K562 (cell line): ENCODE measurements around the gene PRRG4. TPM values are rescaled to one million over a fixed set of nuclear protein-coding genes. Genes with fewer than 3 reads are reported as not detected.

Experiments used
- BMI1 ChIP-seq: fragments of 150-350 bp; IDR thresholded peaks from 2 replicates; pipeline ENCODE4 v1.6.1; 2014; ENCODE audit warnings: low read length
- CBFB ChIP-seq: sonication (generic); formaldehyde crosslinking; IDR thresholded peaks from 2 replicates; pipeline ENCODE4 v1.4.0; 2020; ENCODE audit warnings: mild to moderate bottlenecking, missing genetic modification reagents
- CBX8 ChIP-seq: fragments of 200-600 bp; sonication (generic); IDR thresholded peaks from 2 replicates; pipeline ENCODE4 v1.6.1; 2012; ENCODE audit warnings: borderline replicate concordance, mixed run types, low read depth, mild to moderate bottlenecking, moderate library complexity, mixed read lengths, low read length, control low read depth, inconsistent platforms; ENCODE audit not compliant: poor library complexity, severe bottlenecking; ENCODE audit errors: extremely low read depth
- DDX20 ChIP-seq: fragments of 450-650 bp; IDR thresholded peaks from 2 replicates; pipeline ENCODE4 v1.6.1; 2016; ENCODE audit warnings: missing genetic modification characterization, low read depth, mild to moderate bottlenecking, missing compliant biosample characterization, moderate library complexity
- DPF2 ChIP-seq: fragments of 450-650 bp; IDR thresholded peaks from 2 replicates; pipeline ENCODE4 v1.6.1; 2016
- EWSR1 ChIP-seq: fragments of 450-650 bp; IDR thresholded peaks from 2 replicates; pipeline ENCODE4 v1.6.1; 2018; ENCODE audit warnings: borderline replicate concordance, mild to moderate bottlenecking, low read depth, moderate library complexity; ENCODE audit not compliant: partially characterized antibody
- FOXA1 ChIP-seq: fragments of 450-650 bp; IDR thresholded peaks from 2 replicates; pipeline ENCODE4 v1.6.1; 2016; ENCODE audit warnings: mild to moderate bottlenecking, borderline replicate concordance
- GATAD2A ChIP-seq: fragments of 450-650 bp; IDR thresholded peaks from 2 replicates; pipeline ENCODE4 v1.6.1; 2017
- HDGF ChIP-seq: fragments of 450-650 bp; IDR thresholded peaks from 2 replicates; pipeline ENCODE4 v1.6.1; 2016
- HMG20A ChIP-seq: fragments of 450-650 bp; formaldehyde crosslinking; conservative IDR thresholded peaks from 2 replicates; pipeline ENCODE4 v1.4.0; 2020; ENCODE audit warnings: mild to moderate bottlenecking, mixed read lengths
- HNRNPLL ChIP-seq: fragments of 200-400 bp; formaldehyde crosslinking; IDR thresholded peaks from 2 replicates; pipeline ENCODE4 v1.6.1; 2017; ENCODE audit warnings: low read length, low read depth, mild to moderate bottlenecking; ENCODE audit not compliant: poor library complexity, severe bottlenecking
- ILF3 ChIP-seq: fragments of 450-650 bp; IDR thresholded peaks from 2 replicates; pipeline ENCODE4 v1.6.1; 2018; ENCODE audit warnings: antibody characterized with exemption, mild to moderate bottlenecking, moderate library complexity, borderline replicate concordance
- JUN ChIP-seq, 2 experiments: sonication (generic) in 1 of 2; formaldehyde crosslinking in 1 of 2; IDR thresholded peaks; 2 replicates each; pipeline versions ENCODE4 v1.6.1 to v1.8.0; 2012 to 2022; ENCODE audit warnings: borderline replicate concordance in 2 of 2, mild to moderate bottlenecking in 2 of 2, improper control_type of control experiment in 1 of 2, low read depth in 1 of 2, low read length in 1 of 2, missing genetic modification reagents in 1 of 2
- MAFF ChIP-seq: IDR thresholded peaks from 2 replicates; pipeline ENCODE4 v1.6.1; 2012; ENCODE audit warnings: low read length, improper control_type of control experiment
- NCOA4 ChIP-seq: fragments of 450-650 bp; IDR thresholded peaks from 2 replicates; pipeline ENCODE4 v1.6.1; 2018; ENCODE audit warnings: mild to moderate bottlenecking; ENCODE audit not compliant: partially characterized antibody
- PCBP2 ChIP-seq: fragments of 200-400 bp; formaldehyde crosslinking; IDR thresholded peaks from 2 replicates; pipeline ENCODE4 v1.6.1; 2018; ENCODE audit warnings: low read length, low read depth, mild to moderate bottlenecking, moderate library complexity; ENCODE audit not compliant: poor library complexity, severe bottlenecking
- SMARCA4 ChIP-seq: fragments of 450-650 bp; IDR thresholded peaks from 2 replicates; pipeline ENCODE4 v1.6.1; 2016
- SMARCA5 ChIP-seq: fragments of 450-650 bp; IDR thresholded peaks from 2 replicates; pipeline ENCODE4 v1.6.1; 2016
- SUPT5H ChIP-seq: fragments of 450-650 bp; IDR thresholded peaks from 2 replicates; pipeline ENCODE4 v1.6.1; 2016
- TBL1XR1 ChIP-seq, 2 experiments: IDR thresholded peaks; 2 replicates each; pipeline ENCODE4 v1.6.1; 2012; ENCODE audit warnings: improper control_type of control experiment in 2 of 2, low read length in 2 of 2, mild to moderate bottlenecking in 1 of 2
- TRIM28 ChIP-seq: fragments of 450-650 bp; IDR thresholded peaks from 2 replicates; pipeline ENCODE4 v1.6.1; 2017
- ZBTB17 ChIP-seq: fragments of 450-650 bp; formaldehyde crosslinking; IDR thresholded peaks from 2 replicates; pipeline ENCODE4 v1.4.0; 2020; ENCODE audit warnings: mild to moderate bottlenecking
- ZNF785 ChIP-seq: fragments of 250-450 bp; sonication (Bioruptor Pico); IDR thresholded peaks from 2 replicates; pipeline ENCODE4 v1.4.0; 2020; ENCODE audit warnings: mild to moderate bottlenecking
- polyA plus RNA-seq, 8 experiments: library from polyadenylated mRNA; depleted of rRNA in 4 of 8; stranded (reverse) in 5 of 8; unstranded in 3 of 8; fragments of >200 nt; fragmentation: Nextera tagmentation in 2 of 8; fragmentation: Illumina TruSeq in 1 of 8; extraction: Ambion mirVana in 2 of 8; extraction: Trizol in 1 of 8; gene quantifications; 2 replicates each; pipeline versions ENCODE4 v1.2.1 to v1.2.3, GENCODE V29; 2011 to 2014; ENCODE audit warnings: inconsistent platforms in 1 of 8, missing spikeins in 1 of 8
- total RNA-seq, 7 experiments: library from RNA; depleted of rRNA in 6 of 7; stranded (reverse); fragments of >200 nt in 6 of 7; fragmentation: Illumina TruSeq in 2 of 7; extraction: Trizol in 2 of 7; gene quantifications; 2 replicates each; pipeline versions ENCODE4 v1.2.1 to v1.2.3, GENCODE V29; 2011 to 2021; ENCODE audit warnings: low replicate concordance in 1 of 7
- TF ChIP-seq, protein P1 (sequence below): fragments of 250-450 bp; sonication (Bioruptor Pico); IDR thresholded peaks from 2 replicates; pipeline ENCODE4 v1.8.0; 2021; ENCODE audit warnings: borderline replicate concordance, mild to moderate bottlenecking, moderate library complexity; ENCODE audit not compliant: poor library complexity, severe bottlenecking
- TF ChIP-seq, protein P2 (sequence below): fragments of 250-450 bp; sonication (Bioruptor Pico); IDR thresholded peaks from 2 replicates; pipeline ENCODE4 v1.4.0; 2020; ENCODE audit warnings: mild to moderate bottlenecking
- TF ChIP-seq, protein P3 (sequence below), 3 experiments: IDR thresholded peaks in 2 of 3; conservative IDR thresholded peaks in 1 of 3; 2 replicates each; pipeline ENCODE4 v1.5.1; 2011 to 2012; ENCODE audit warnings: low read length in 3 of 3, mild to moderate bottlenecking in 3 of 3, control low read depth in 2 of 3, improper control_type of control experiment in 1 of 3, inconsistent platforms in 1 of 3, low read depth in 1 of 3, mixed read lengths in 1 of 3, moderate library complexity in 1 of 3; ENCODE audit not compliant: insufficient read depth in 2 of 3

The PRRG4 gene
- total and polyA plus RNA-seq, 9 of the 15 experiments (the other 6 are each of a cell fraction or from before 2014, with no cell fraction given), result not detected

DNA sequence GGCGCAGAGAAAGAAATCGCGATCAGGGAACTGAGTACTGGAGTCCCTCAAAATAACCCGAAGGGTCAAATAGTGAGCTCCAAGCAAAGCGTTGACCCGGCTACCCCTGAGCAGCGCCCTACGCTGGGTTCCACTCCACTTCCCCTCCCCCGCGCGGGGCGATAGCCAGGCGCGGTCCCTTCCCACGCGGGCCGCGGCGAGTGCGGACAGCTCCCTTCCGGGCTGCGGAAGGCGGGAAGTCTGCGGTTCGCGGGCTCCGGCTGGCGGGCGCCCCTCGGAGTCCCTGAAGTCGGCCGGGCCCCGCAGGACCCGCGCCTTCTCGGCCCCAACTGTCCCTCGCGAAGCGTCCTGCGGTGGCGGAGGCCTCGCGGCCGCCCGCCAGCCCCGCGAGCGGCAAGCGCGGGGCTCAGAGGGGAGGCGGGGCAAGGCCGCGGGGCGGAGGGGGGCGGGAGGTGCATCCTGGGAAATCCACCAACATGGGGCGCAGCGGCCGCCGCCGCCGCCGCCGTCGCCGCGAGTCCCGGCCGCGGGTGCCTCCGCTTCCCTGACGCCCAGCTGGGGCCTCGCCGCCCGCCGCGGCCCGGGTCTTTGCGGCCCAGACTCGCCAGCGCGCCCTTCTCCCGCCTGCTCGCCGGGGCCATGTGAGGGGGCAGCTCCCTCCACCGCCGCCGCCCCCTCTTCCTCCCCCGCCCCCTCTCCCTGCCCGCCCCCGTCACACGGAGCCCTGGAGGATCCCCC is 62.8 kb downstream of the PRRG4 start, which contains the start of gene QSER1 (continued):
- TF ChIP-seq, protein P1, sequence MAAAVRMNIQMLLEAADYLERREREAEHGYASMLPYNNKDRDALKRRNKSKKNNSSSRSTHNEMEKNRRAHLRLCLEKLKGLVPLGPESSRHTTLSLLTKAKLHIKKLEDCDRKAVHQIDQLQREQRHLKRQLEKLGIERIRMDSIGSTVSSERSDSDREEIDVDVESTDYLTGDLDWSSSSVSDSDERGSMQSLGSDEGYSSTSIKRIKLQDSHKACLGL, result peak; percentile 24
- TF ChIP-seq SMARCA5, result no peak
- no peak for TF ChIP-seq FOXA1
- TF ChIP-seq SUPT5H, result peak; percentile 76
- no peak for TF ChIP-seq ZNF785 (CRISPR knock-in tag)
- TF ChIP-seq BMI1, result no peak
- no peak for TF ChIP-seq NCOA4
- TF ChIP-seq DPF2, result 0 out of 2 replicates have a peak, but pooled peaks have one; percentile 31
- TF ChIP-seq HMG20A, result no peak
- TF ChIP-seq HDGF, result no peak
- peak; percentile 48; the same call in 1 of the 2 replicates for TF ChIP-seq SMARCA4
- TF ChIP-seq GATAD2A, result peak; percentile 87
- TF ChIP-seq CBX8, result no peak
- no peak for TF ChIP-seq DDX20
- no peak for TF ChIP-seq JUN (IDR thresholded peaks at IDR 0.05; ENCODE audit: borderline replicate concordance, low read depth, low read length)
- TF ChIP-seq JUN (CRISPR knock-in tag; IDR thresholded peaks at IDR 0.05; ENCODE audit: borderline replicate concordance), result no peak
- TF ChIP-seq ILF3, result peak; percentile 54; the same call in 1 of the 2 replicates
- peak; percentile 58 for TF ChIP-seq HNRNPLL
- no peak; the same call in 1 of the 2 replicates for TF ChIP-seq TRIM28
- no peak; the same call in 1 of the 2 replicates for TF ChIP-seq MAFF
- TF ChIP-seq TBL1XR1 (IDR thresholded peaks at IDR 0.05; ENCODE audit: low read length in 2 of 2), result no peak
- no peak; the same call in 1 of the 2 replicates for TF ChIP-seq ZBTB17 (CRISPR knock-in tag)
- TF ChIP-seq, protein P2, sequence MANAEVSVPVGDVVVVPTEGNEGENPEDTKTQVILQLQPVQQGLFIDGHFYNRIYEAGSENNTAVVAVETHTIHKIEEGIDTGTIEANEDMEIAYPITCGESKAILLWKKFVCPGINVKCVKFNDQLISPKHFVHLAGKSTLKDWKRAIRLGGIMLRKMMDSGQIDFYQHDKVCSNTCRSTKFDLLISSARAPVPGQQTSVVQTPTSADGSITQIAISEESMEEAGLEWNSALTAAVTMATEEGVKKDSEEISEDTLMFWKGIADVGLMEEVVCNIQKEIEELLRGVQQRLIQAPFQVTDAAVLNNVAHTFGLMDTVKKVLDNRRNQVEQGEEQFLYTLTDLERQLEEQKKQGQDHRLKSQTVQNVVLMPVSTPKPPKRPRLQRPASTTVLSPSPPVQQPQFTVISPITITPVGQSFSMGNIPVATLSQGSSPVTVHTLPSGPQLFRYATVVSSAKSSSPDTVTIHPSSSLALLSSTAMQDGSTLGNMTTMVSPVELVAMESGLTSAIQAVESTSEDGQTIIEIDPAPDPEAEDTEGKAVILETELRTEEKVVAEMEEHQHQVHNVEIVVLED (CRISPR knock-in tag), result no peak
- TF ChIP-seq PCBP2, result no peak
- TF ChIP-seq EWSR1, result no peak
- TF ChIP-seq, protein P3, sequence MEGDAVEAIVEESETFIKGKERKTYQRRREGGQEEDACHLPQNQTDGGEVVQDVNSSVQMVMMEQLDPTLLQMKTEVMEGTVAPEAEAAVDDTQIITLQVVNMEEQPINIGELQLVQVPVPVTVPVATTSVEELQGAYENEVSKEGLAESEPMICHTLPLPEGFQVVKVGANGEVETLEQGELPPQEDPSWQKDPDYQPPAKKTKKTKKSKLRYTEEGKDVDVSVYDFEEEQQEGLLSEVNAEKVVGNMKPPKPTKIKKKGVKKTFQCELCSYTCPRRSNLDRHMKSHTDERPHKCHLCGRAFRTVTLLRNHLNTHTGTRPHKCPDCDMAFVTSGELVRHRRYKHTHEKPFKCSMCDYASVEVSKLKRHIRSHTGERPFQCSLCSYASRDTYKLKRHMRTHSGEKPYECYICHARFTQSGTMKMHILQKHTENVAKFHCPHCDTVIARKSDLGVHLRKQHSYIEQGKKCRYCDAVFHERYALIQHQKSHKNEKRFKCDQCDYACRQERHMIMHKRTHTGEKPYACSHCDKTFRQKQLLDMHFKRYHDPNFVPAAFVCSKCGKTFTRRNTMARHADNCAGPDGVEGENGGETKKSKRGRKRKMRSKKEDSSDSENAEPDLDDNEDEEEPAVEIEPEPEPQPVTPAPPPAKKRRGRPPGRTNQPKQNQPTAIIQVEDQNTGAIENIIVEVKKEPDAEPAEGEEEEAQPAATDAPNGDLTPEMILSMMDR (IDR thresholded peaks at IDR 0.05 in 2 of 3, conservative IDR thresholded peaks at IDR 0.05 in 1 of 3; ENCODE audit: insufficient read depth in 2 of 3, low read depth in 1 of 3, low read length in 3 of 3), result peak in 1 of 3 experiments; percentile 7; a peak in 1 of 6 replicates
- TF ChIP-seq CBFB (CRISPR knock-in tag), result no peak
